Hematopoietic multipotent progenitor cell treated with erythropoietin and hydrocortisone succinate and interleukin-3 and kit ligand, for 4 days (in vitro differentiated cells): ENCODE results near the gene ZBTB22.
A peak's percentile ranks its signal among the peaks of the same experiment; 100 is the strongest.
"Not testable (repeated sequence)": the region's sequence is repeated elsewhere in the genome, so short reads cannot be mapped to it uniquely, and the experiment has no call there.

Source experiments
- DNase-seq: peaks from one replicate; pipeline ENCODE4 v3.0.0-alpha.2; 2015

The ZBTB22 gene

DNA sequence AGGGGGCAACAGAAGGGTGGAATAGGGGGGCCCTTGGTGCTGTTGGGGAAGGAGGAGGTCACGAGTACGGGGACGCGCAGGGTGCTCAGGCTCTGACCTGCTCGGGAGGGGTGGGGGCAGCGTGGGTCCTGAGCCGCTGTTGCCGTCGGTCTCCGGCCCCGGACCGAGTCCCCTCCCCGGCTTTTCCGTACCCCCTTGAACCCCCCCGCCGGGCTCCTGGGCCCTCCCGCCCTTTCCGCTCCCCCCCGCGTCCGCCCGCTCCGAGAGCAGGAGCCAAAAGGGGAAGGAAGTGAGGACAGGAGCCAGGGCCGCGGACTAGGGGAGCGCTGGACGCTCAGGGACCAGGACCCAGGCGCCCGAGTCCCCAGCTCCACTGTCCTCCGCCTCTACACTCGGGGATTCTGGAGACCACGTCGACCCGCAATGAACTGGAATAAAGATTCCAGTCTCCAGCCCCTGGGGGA, 18.7 kb downstream of the ZBTB22 start, which contains the start of gene RGL2:
TSS of gene RGL2 (minus strand) at position 170 of the 464 bp plus-strand sequence. CDS start 332 bp downstream, outside the sequence.
- DNase-seq: peak; percentile 93

DNA sequence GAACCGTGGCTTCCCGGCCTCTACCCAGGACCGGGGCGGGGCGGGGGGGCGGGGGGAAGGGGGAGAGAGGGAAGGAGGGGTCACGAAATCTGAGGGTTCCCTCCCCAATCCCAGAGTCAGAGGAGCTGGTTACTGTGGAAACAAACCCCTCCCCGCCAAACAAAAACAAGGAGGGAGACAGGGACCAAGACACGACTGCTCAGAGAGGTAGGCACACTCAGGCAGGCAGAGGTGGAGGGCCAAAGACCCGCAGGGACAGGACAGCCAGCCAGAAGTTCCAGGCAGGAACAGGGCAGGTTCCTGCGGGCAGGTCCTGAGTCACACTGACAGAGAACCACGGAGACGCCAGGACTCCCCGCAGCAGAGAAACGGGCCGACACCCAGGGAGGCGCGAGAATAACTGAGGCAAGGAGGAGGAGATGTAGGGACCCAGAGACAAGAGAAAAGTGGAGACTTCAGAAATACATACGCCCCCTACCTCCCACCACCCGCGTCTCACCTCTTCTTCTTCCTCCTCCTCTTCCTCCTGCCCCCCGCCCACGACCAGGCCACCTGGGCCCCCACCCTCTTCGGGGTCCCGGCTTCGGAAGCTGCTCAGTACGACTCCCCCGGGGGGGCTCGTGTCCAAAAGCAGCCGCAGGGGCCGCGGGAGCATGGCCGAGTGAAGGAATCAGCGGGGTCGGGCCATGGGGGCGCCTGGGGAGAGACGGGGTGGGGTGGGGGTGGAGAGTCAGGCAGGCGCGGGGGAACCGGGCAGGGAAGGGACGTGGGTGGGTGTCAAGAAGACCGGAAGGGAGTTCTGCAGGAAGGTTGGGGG, 19.4 kb downstream of the ZBTB22 start:
- DNase-seq: peak; percentile 90

GRCh38 chr6:33297406-33297955, 20.1 kb downstream of the ZBTB22 start:
- peak; percentile 56 for DNase-seq

- no peak for DNase-seq
Observed at GRCh38 chr6:33296797-33297405, 20.6 kb downstream of the ZBTB22 start.

DNA sequence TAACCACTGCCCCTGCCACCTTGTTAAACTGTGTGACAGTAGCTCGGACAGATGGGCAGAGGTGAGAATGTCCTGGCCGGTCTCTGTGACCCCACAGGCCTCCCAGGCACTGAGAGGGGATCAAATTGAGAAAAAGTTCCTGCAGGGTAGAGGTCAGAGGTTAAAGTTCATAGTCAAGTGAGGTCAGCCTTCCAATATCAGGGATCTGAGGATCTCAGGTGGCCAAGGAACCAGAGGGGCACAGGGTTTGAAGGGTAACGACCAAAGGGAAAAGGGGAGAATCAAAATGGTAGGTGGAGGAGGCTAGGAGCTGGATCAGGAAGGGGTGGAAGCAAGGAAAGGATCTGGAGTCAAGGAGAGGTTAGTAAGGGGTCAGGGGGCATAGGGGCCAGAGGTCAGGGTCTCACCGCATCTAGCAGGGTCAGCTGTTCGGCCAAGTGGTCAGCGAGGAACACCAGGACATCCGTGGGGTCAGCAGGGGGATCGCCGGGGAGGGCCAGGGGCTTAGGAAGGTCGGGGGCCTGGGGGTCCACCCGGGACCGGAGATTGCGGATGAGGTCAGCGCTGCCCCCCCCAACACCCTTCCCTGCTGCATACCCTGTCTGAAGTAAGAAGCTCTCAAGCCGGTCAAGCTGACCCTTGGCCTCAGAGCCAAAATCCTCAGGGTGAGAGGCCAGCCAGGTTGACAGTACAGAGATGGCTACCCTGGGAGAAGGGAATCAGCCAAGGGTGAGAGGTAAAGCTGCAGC, 21.7 kb downstream of the ZBTB22 start:
- DNase-seq: no peak

GRCh38 chr6:33294086-33294823, 23.3 kb downstream of the ZBTB22 start:
- no peak for DNase-seq

GRCh38 chr6:33292996-33293682, 24.4 kb downstream of the ZBTB22 start:
- no peak for DNase-seq

DNA sequence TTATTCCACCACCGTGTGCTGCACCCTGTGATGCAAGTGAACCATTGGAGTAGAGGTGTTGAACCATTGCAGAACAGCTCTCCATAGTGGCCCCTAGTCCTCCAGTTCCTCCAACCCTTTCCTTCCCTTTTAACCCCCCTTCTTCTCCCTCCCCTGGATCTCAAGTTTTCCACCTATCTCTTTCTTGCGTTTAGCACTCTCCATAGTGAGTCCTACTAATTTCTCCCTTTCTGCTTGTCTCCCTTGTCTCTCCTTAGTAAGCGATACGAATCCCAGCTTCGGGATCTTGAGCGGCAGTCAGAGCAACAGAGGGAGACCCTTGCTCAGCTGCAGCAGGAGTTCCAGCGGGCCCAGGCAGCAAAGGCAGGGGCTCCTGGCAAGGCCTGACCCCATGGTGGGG, 27.1 kb downstream of the ZBTB22 start:
- peak; percentile 13 for DNase-seq

DNA sequence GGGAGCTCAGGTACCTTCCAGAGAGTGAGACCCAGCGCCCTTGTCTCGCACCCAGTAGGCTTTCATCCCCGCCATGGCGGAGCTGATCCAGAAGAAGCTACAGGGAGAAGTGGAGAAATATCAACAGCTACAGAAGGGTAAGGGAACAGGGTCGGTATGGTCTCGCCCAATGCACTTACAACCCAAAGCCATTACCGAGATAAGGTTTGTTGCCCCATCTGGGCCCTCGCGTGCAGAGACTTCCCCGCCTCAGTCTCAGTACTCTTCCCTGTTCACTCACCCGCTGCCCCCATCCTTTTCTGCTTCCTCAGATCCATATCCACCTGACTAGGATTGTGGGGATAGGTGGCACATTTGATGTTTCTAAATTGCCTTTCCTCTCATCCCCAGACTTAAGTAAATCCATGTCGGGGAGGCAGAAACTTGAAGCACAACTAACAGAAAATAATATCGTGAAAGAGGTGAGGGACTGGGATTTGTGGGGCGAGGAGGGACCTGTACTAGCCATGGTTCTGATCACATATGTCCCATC, 27.7 kb downstream of the ZBTB22 start:
- DNase-seq: peak; percentile 72

DNA sequence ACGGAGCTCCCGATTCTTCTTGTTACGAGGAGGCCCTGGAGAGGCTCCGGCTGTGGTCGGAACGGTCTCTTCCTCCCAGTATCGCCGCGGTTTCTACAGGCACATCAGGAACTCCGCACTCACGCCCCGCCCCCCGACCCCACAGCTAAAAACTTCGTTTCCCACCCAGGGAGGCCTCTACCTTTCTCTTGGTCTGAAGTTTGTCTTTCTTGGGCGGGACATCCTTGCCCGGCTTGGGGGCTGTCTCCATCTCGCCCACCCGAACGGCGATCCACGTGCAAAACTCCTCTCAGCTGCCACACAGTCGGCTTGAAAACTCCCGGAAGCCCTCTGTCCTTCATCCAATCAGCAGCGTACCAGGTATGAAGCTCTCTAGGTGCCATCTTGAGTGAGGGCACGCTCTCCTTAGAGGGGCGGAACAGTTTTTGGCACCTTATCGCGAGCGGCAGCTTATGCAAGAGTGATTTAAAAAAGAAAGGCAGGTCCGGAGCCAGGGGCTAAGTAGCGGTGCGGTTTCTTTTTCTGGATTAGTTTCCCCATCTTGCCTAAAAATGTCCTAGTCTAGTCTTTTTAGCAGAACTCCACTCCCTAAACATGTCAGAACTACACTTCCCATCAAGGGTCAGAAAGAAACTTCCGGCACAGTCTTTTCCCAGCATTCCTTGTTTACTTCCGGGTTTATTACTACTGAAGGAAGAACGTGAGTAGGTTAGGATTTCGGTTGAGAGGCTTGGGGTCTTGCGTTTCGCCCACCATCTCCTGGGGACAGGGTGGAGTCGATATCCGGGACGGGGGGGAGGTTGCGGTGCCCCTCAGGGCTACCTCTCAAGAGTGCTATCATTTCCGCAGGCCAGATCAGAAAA, 28.4 kb downstream of the ZBTB22 start, which contains the start of the genes PFDN6 and WDR46:
TSS of gene PFDN6 (plus strand) at position 681 of the 863 bp plus-strand sequence. CDS start 256 bp downstream, outside the sequence.
TSS of gene WDR46 (minus strand) at position 319 of the 863 bp plus-strand sequence. CDS start at position 250, 69 bp downstream.
- DNase-seq: peak; percentile 97

DNA sequence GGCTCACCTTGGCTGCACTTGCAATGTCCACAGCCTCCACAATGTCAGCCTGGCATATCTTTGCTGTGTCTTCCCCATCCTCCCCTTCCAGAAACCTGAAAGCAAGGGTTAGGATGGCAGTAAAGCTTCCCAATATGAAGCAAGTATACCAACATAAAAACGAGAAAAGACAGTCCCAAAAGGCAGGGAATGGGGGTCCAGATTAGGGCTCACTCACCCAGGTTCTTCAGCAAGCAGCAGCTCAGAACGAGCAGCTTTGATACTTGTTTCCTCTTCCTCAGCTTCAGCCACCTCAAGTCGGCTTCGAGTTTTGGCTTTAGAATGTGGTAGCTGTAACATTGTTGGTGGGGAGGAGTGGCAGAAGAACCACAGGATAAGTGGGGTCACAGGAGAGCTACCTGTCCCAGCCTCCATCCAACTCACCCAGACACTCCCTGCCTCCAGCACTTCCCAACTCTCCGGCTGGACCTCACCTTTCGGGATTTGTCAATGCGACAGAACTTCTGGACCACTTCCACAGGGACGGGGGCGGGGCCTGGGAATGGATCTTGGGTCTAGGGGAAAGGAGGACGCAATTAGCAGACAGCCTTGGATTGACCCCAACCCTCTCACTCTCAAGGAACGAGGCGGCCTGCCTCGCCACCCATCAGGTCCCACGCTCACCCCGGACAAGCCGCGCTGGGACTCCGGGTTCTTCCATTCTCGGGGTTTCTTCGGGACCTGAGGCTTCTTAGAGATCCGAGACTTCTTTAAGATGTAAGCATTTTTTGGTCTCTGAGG, 29.2 kb downstream of the ZBTB22 start:
- DNase-seq: peak; percentile 18

DNA sequence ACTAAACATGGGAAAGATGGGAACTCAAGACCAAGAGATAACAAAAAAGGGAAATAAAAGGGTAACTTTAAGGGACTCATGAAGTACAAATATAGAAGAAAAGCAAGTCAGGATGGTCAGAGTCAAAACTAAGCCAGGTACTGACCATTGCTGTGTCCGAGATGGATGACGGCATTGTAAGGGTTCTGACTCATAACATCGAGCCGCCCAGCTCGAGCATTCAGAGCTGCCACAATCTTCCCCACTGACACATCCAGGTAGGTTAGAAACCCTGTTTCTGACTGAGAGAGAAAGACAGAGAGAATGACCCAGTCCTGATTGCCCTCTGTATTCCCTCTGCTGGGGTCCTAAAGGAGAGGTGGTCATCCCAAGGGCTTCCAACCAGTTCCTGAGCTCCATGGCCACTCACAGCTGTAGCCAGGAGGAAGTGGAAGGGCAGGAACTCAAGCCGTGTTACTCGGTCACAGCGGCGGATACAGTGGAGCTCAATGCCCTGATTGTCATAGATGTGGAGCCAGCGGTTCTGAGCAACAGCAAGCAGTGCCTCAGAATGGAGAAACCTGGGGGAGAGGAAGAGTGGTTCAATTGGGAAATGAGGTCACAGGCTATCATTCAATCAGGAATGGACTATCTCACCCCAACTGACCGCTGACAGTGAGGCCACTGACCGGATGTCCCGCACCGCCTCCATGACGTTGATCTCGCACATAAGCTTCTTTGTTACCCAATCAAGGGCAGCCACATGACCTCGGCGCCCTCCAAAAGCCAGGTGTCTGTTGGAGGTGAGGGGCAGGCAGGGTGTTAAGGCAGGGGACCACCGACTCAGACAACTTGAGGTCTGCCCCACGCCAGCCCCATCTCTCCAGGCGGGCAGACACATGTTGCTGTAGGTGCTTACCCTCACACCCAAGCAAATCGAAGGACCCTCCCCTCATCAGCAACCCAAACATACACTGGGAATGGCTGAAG, 30.3 kb downstream of the ZBTB22 start:
- DNase-seq: no peak

DNA sequence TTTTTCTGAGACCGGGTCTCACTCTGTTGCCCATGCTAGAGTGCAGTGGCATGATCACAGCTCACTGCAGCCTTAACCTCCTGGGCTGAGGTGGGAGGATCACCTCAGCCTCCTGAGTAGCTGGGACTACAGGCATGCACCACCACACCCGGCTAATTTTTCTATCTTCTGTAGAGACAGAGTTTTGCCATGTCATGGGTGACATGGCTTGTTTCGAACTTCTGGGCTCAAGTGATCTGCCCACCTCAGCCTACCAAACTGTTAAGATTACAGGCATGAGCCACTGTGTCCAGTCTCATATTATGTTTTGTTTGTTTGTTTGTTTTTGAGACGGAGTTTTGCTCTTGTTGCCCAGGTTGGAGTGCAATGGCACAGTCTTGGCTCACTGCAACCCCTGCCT, 32.3 kb downstream of the ZBTB22 start:
- not testable (repeated sequence) for DNase-seq

- DNase-seq: no peak
Observed at GRCh38 chr6:33280539-33280938, 37.0 kb downstream of the ZBTB22 start.

- DNase-seq: peak; percentile 83
Observed at GRCh38 chr6:33279971-33280511, 37.5 kb downstream of the ZBTB22 start.

- no peak for DNase-seq
Observed at GRCh38 chr6:33279257-33279695, 38.3 kb downstream of the ZBTB22 start.

DNA sequence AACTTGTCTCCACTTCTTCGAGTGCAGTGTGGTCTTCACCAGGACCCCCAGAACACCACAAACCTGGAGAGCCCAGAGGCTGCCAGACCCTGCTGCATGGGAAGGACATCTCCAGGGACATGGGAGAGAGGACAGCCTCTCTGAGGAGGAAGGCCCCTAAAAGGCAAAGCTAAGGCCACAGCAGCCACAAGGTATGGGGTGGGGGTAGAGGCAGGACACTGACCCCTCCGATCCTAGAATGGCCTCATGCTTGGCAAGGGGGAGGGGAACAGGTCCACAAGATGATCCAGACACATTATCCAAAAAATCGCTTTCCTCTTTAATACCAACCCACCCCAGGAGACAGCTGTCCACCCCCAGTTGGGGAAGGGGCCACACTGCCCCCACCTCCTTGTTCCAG, 38.7 kb downstream of the ZBTB22 start:
- DNase-seq: no peak

DNA sequence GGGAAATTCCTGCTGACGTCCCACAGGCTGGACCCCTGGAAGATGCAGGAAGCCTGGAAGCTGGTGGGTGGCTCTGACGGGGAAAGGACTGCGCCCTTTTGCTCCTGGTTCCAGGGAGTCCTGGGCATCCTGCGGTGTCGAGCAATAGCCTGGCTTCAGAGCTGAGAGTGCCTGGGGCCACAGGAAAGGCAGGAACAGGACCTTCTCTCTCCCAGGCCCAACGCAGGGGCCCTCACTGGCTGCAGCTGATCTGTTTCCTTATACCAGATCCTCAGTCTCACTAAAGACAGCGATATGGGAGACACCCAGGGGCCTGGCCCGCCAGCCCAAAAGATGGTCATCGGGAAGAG, 39.2 kb downstream of the ZBTB22 start:
- DNase-seq: no peak
